Parathyroid adenoma (tissue), 2 donors: ENCODE measurements around the gene RPS6KB2.

Experiments used
- H2AFZ ChIP-seq: fragments of 300-600 bp; sonication (generic); one replicate; pipeline ENCODE4 v1.7.0; 2017; ENCODE audit warnings: antibody characterized with exemption, mild to moderate bottlenecking
- H3K27ac ChIP-seq: fragments of 300-600 bp; sonication (generic); one replicate; pipeline ENCODE4 v1.7.0; 2017
- H3K27me3 ChIP-seq: fragments of 300-600 bp; sonication (generic); one replicate; pipeline ENCODE4 v1.7.0; 2017; ENCODE audit warnings: low read length; ENCODE audit not compliant: control insufficient read depth, insufficient read depth
- H3K36me3 ChIP-seq: fragments of 300-600 bp; sonication (generic); one replicate; pipeline ENCODE4 v1.7.0; 2017; ENCODE audit warnings: low read length; ENCODE audit not compliant: control insufficient read depth, insufficient read depth
- H3K4me1 ChIP-seq: fragments of 300-600 bp; sonication (generic); one replicate; pipeline ENCODE4 v1.7.0; 2017; ENCODE audit warnings: control low read depth
- H3K4me2 ChIP-seq: fragments of 300-600 bp; sonication (generic); one replicate; pipeline ENCODE4 v1.7.0; 2017; ENCODE audit warnings: low read length
- H3K4me3 ChIP-seq: fragments of 300-600 bp; sonication (generic); one replicate; pipeline ENCODE4 v1.7.0; 2017; ENCODE audit warnings: low read depth, low read length
- H3K79me2 ChIP-seq: fragments of 300-600 bp; sonication (generic); one replicate; pipeline ENCODE4 v1.7.0; 2017; ENCODE audit warnings: control low read depth
- H3K9ac ChIP-seq: fragments of 300-600 bp; sonication (generic); one replicate; pipeline ENCODE4 v1.7.0; 2017; ENCODE audit warnings: mild to moderate bottlenecking
- H3K9me3 ChIP-seq: fragments of 300-600 bp; sonication (generic); one replicate; pipeline ENCODE4 v1.7.0; 2017; ENCODE audit warnings: low read length; ENCODE audit not compliant: control insufficient read depth
- CTCF ChIP-seq: fragments of 300-600 bp; sonication (generic); IDR thresholded peaks from one replicate; pipeline ENCODE4 v1.7.0; 2017; ENCODE audit warnings: antibody characterized with exemption, mild to moderate bottlenecking
- donor health status: primary hyperparathyroidism.

Gene RPS6KB2

GRCh38 chr11:67466962-67467771 lies 38.9 kb downstream of the RPS6KB2 start:
- Histone ChIP-seq H3K4me2 (peak overlapping the region; percentile 75), H3K79me2 (no peaks in the 10 kb centered on the region), H3K9ac (no peak overlapping the region), H3K4me3 (no peak overlapping the region), H3K36me3 (no peaks in the 10 kb centered on the region), H2AFZ (no peak overlapping the region), H3K27ac (no peak overlapping the region), H3K9me3 (no peaks in the 10 kb centered on the region), H3K27me3 (no peaks in the 10 kb centered on the region), H3K4me1 (no peaks in the 10 kb centered on the region)
- TF ChIP-seq CTCF, result no peak

GRCh38 chr11:67468056-67468455 lies 39.8 kb downstream of the RPS6KB2 start:
- H3K4me1 ChIP-seq, result no peaks in the 10 kb centered on the region
- TF ChIP-seq CTCF, result no peak

GRCh38 chr11:67468456-67468758 lies 40.1 kb downstream of the RPS6KB2 start:
- no peaks in the 10 kb centered on the region for H3K36me3 ChIP-seq
- H3K27ac ChIP-seq, result peak overlapping the region; percentile 69
- peak overlapping the region; percentile 76 for H3K4me3 ChIP-seq
- peak overlapping the region; percentile 64 for H2AFZ ChIP-seq
- H3K9ac ChIP-seq, result no peak overlapping the region
- H3K79me2 ChIP-seq, result no peaks in the 10 kb centered on the region
- TF ChIP-seq CTCF, result no peak
- H3K4me1 ChIP-seq, result no peaks in the 10 kb centered on the region
- peak overlapping the region; percentile 75 for H3K4me2 ChIP-seq
- no peaks in the 10 kb centered on the region for H3K9me3 ChIP-seq
- H3K27me3 ChIP-seq, result no peaks in the 10 kb centered on the region

More at GRCh38 chr11:67468056-67468455, 39.8 kb downstream of the RPS6KB2 start:
- Histone ChIP-seq H3K27me3 (no peaks in the 10 kb centered on the region), H3K9ac (no peak overlapping the region), H3K79me2 (no peaks in the 10 kb centered on the region), H3K4me2 (peak overlapping the region; percentile 75), H3K27ac (peak overlapping the region; percentile 69), H2AFZ (no peak overlapping the region), H3K9me3 (no peaks in the 10 kb centered on the region), H3K36me3 (no peaks in the 10 kb centered on the region), H3K4me3 (peak overlapping the region; percentile 76)

- TF ChIP-seq CTCF, result no peak
- H3K4me2 ChIP-seq, result peak within 1 kb of the TSS; percentile 94
- no peaks in the 10 kb centered on the region for H3K79me2 ChIP-seq
- H3K9me3 ChIP-seq, result no peaks in the 10 kb centered on the region
- peak within 1 kb of the TSS; percentile 92 for H2AFZ ChIP-seq
- peak within 1 kb of the TSS; percentile 76 for H3K4me3 ChIP-seq
- no peaks in the 10 kb centered on the region for H3K4me1 ChIP-seq
- no peaks in the 10 kb centered on the region for H3K36me3 ChIP-seq
- peak within 1 kb of the TSS; percentile 53 for H3K9ac ChIP-seq
- H3K27ac ChIP-seq, result peak within 1 kb of the TSS; percentile 70
- no peaks in the 10 kb centered on the region for H3K27me3 ChIP-seq
These were observed 40.6 kb downstream of the RPS6KB2 start, which contains the start of gene TMEM134 for GRCh38 chr11:67468759-67469507. Gene TMEM134, minus strand, starts transcription at chr11:67469251. Its CDS starts 59 bp downstream, at chr11:67469192.
